Vagina (tissue), 2 donors: ENCODE measurements around the gene VTI1A. TPM values are rescaled to one million over a fixed set of nuclear protein-coding genes. Genes with fewer than 3 reads are reported as not detected.
"Not testable (repeated sequence)": the region's sequence is repeated elsewhere in the genome, so short reads cannot be mapped to it uniquely, and the experiment has no call there.

Source experiments
- DNase-seq, 2 donors: peaks; one replicate each; pipeline ENCODE4 v3.0.0-alpha.2; 2017; ENCODE audit errors: extremely low spot score in 2 of 2
- H3K27ac ChIP-seq: fragments of 200-600 bp; sonication (generic); one replicate; pipeline ENCODE4 v1.5.1; 2019
- H3K27me3 ChIP-seq: fragments of 200-600 bp; sonication (generic); one replicate; pipeline ENCODE4 v1.5.1; 2019
- H3K36me3 ChIP-seq, 2 donors: fragments of 200-600 bp; sonication (generic); one replicate each; pipeline ENCODE4 v1.5.1; 2017 to 2019
- H3K4me1 ChIP-seq: fragments of 200-600 bp; sonication (generic); one replicate; pipeline ENCODE4 v1.5.1; 2019
- H3K4me3 ChIP-seq, 2 donors: fragments of 200-600 bp; sonication (generic); 1 replicate in 1 of 2; 2 replicates in 1 of 2; pipeline ENCODE4 v1.5.1; 2016 to 2019
- H3K9me3 ChIP-seq: fragments of 200-600 bp; sonication (generic); one replicate; pipeline ENCODE4 v1.5.1; 2019
- POLR2A ChIP-seq, 2 donors: fragments of 450-650 bp; IDR thresholded peaks; one replicate each; pipeline ENCODE4 v1.6.1; 2017; ENCODE audit warnings: antibody characterized with exemption in 2 of 2, mild to moderate bottlenecking in 2 of 2, moderate library complexity in 2 of 2
- POLR2AphosphoS5 ChIP-seq, 2 donors: sonication (generic); formaldehyde crosslinking; IDR thresholded peaks; one replicate each; pipeline ENCODE4 v1.9.0; 2017; ENCODE audit warnings: antibody characterized with exemption in 2 of 2, mild to moderate bottlenecking in 2 of 2, low read depth in 1 of 2; ENCODE audit not compliant: insufficient read depth in 1 of 2
- intact Hi-C: fragments of 100-400 bp; cut with DNase I; formaldehyde crosslinking; loops from one replicate; pipeline ENCODE4 v1.15.1; 2023
- microRNA-seq: library from miRNA; unstranded; fragments of <30 nt; microRNA quantifications from one replicate; pipeline ENCODE4, GENCODE V29; 2017; ENCODE audit warnings: borderline number of aligned reads, borderline replicate concordance
- small RNA-seq: library from RNA; depleted of rRNA; stranded (forward); fragments of <200 nt; gene quantifications from one replicate; pipeline ENCODE3, GENCODE V24; 2016
- total RNA-seq: library from RNA; depleted of rRNA; stranded (reverse); fragments of >200 nt; gene quantifications from one replicate; pipeline ENCODE4 v1.2.3, GENCODE V29; 2016
- TF ChIP-seq, protein P1 (sequence below), 3 experiments: fragments of 450-650 bp in 2 of 3; fragments of 200-600 bp in 1 of 3; sonication (generic) in 1 of 3; IDR thresholded peaks; one replicate each; pipeline ENCODE4 v1.5.1; 2017 to 2019; ENCODE audit warnings: antibody characterized with exemption in 3 of 3, mild to moderate bottlenecking in 2 of 3, moderate library complexity in 2 of 3

Gene VTI1A
- total RNA-seq, 1 donor from 2014 or later: 49.1 TPM

DNA sequence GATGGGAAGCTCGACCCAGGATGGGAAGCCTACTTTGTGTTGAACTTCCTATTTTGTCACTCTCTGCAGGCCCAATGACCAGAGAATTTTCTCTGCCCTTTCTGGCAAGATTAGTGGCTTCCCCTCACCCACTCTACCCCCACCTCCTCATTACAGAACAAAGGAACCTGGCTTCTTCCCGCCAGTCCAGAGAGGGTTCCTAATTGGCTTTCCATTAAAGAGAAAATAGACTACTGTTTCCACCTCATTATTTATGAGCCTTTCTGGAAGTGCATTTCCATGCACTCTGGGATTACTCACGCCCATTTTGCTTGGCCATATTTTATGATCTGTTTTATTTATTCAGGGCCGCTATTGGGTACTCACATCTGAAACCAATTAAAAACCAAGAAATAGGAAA is 408.1 kb downstream of the VTI1A start:
- Histone ChIP-seq H3K4me1 (no peaks in the 10 kb centered on the region), H3K9me3 (no peaks in the 10 kb centered on the region), H3K36me3 (no peaks in the 10 kb centered on the region), H3K27ac (no peak overlapping the region), H3K4me3 (no peak overlapping the region), H3K27me3 (no peaks in the 10 kb centered on the region)
- DNase-seq: no peak
- intact Hi-C loops: no loop called here
- TF ChIP-seq, protein P1, sequence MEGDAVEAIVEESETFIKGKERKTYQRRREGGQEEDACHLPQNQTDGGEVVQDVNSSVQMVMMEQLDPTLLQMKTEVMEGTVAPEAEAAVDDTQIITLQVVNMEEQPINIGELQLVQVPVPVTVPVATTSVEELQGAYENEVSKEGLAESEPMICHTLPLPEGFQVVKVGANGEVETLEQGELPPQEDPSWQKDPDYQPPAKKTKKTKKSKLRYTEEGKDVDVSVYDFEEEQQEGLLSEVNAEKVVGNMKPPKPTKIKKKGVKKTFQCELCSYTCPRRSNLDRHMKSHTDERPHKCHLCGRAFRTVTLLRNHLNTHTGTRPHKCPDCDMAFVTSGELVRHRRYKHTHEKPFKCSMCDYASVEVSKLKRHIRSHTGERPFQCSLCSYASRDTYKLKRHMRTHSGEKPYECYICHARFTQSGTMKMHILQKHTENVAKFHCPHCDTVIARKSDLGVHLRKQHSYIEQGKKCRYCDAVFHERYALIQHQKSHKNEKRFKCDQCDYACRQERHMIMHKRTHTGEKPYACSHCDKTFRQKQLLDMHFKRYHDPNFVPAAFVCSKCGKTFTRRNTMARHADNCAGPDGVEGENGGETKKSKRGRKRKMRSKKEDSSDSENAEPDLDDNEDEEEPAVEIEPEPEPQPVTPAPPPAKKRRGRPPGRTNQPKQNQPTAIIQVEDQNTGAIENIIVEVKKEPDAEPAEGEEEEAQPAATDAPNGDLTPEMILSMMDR (IDR thresholded peaks at IDR 0.05): no peak
- TF ChIP-seq POLR2AphosphoS5 (IDR thresholded peaks at IDR 0.05; ENCODE audit: insufficient read depth in 1 of 2, low read depth in 1 of 2) (no peak), POLR2A (IDR thresholded peaks at IDR 0.05) (no peak)

DNA sequence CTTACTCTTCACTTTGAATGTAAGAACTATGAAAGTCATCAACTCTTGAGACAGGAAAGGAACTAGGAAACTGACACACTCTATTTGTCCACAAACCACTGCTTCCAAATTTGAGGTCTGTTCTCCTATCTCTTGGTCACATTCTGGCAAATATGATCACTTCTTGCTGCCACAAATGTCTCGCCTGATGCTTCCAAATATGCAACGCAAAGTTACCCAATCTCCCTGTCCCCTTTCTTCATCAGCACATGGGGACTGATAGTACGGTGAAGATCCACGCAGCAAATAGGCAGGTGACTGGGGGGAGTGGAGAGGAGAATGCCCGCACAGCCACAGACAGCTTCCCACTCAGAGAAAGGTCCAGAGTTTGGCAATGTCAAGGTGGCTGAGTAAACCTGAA is 410.5 kb downstream of the VTI1A start:
- TF ChIP-seq, protein P1 (IDR thresholded peaks at IDR 0.05): no peak
- TF ChIP-seq POLR2AphosphoS5 (IDR thresholded peaks at IDR 0.05; ENCODE audit: insufficient read depth in 1 of 2, low read depth in 1 of 2) (no peak), POLR2A (IDR thresholded peaks at IDR 0.05) (no peak)
- H3K27ac ChIP-seq: no peak overlapping the region
- H3K4me3 ChIP-seq: no peak overlapping the region
- DNase-seq: no peak
- no peaks in the 10 kb centered on the region for H3K27me3 ChIP-seq
- H3K9me3 ChIP-seq: no peaks in the 10 kb centered on the region
- intact Hi-C loops: no loop called here
- no peaks in the 10 kb centered on the region for H3K36me3 ChIP-seq
- no peaks in the 10 kb centered on the region for H3K4me1 ChIP-seq

DNA sequence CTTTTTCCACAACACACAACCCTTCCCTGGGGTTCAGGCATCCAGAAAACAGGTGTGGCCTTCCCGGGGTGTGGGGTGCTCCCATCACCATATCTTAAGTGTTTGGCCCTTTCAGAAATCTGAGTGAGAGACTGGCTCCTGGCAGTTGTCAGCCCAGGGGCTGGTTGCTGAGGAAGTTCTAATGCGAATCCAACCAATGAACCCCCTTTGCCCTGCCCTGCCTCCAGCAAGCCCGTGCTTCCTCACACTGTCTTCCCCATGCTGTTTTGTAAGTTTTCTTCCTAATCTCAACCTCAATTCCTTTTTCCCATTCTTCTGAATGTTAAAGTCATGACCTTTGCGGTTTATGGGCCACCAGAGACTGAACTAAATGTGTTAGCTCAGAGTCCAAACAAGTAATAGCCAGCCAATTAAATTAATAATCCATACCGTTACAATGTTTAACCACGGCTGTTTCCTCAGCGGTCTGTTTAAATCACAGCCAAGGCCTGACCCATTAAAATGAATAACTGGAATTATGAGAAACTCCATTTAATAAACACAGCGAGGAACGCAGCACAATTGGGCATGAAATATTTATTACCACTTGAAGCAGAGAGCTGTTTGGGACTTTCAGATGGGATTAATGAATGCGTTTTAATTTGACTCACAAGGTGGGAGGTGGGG is 412.1 kb downstream of the VTI1A start:
- Histone ChIP-seq H3K27me3 (no peaks in the 10 kb centered on the region), H3K27ac (no peak overlapping the region), H3K36me3 (no peaks in the 10 kb centered on the region), H3K9me3 (no peaks in the 10 kb centered on the region), H3K4me1 (no peaks in the 10 kb centered on the region), H3K4me3 (no peak overlapping the region)
- TF ChIP-seq POLR2AphosphoS5 (IDR thresholded peaks at IDR 0.05; ENCODE audit: insufficient read depth in 1 of 2, low read depth in 1 of 2) (no peak), POLR2A (IDR thresholded peaks at IDR 0.05) (no peak)
- TF ChIP-seq, protein P1 (IDR thresholded peaks at IDR 0.05): no peak
- no peak for DNase-seq
- intact Hi-C loops: no loop called here

DNA sequence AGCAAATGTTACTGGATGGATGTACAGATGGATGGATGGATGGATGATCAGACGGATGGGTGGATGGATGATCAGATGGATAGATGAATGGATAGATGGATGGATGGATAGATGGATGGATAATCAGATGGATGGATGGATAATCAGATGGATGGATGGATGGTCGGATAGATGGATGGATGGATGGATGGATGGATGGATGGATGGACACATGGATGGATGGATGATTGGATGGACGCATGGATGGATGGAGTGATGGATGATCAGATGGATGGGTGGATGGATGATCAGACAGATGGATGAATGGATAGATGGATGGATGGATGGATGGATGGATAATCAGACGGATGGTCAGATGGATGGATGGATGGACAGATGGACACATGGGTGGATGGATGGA is 412.8 kb downstream of the VTI1A start:
- H3K9me3 ChIP-seq: no peaks in the 10 kb centered on the region
- H3K36me3 ChIP-seq: no peaks in the 10 kb centered on the region
- TF ChIP-seq POLR2AphosphoS5 (IDR thresholded peaks at IDR 0.05; ENCODE audit: insufficient read depth in 1 of 2, low read depth in 1 of 2) (no peak), POLR2A (IDR thresholded peaks at IDR 0.05) (no peak)
- TF ChIP-seq, protein P1 (IDR thresholded peaks at IDR 0.05): no peak
- H3K4me3 ChIP-seq: no peak overlapping the region
- intact Hi-C loops: no loop called here
- no peak overlapping the region for H3K27ac ChIP-seq
- H3K27me3 ChIP-seq: no peaks in the 10 kb centered on the region
- no peaks in the 10 kb centered on the region for H3K4me1 ChIP-seq
- no peak for DNase-seq

DNA sequence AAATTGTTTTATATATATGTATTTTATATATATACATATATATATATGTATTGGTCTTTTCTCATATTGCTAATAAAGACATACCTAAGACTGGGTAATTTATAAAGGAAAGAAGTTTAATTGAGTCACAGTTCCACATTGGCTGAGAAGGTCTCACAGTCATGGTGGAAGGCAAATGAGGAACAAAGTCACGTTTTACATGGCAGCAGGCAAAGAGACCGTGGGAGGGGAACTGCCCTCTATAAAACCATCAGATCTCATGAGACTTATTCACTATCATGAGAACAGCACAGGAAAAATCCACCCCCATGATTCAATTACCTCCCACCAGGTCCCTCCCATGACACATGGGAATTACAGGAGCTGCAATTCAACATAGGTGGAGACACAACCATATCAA is 416.4 kb downstream of the VTI1A start:
- H3K27ac ChIP-seq, H3K9me3 ChIP-seq, H3K4me1 ChIP-seq, H3K36me3 ChIP-seq, DNase-seq, intact Hi-C loops, H3K4me3 ChIP-seq, H3K27me3 ChIP-seq: not testable (repeated sequence)

Small RNA genes within 50 kb of the gene (microRNA-seq; reads per million reads assigned to microRNA genes)
- gene MIR4295: not detected

Small RNA genes within 50 kb of the gene (small RNA-seq; reads per million reads assigned to genes)
- gene AC022018.1 (not detected), gene MIR4295 (not detected)

Other genes starting within 250 kb of the VTI1A start
- not detected for gene TECTB, start 163.8 kb upstream of the VTI1A start, total RNA-seq
- 8.3 TPM for gene ACSL5, start 73.1 kb upstream of the VTI1A start, total RNA-seq
- gene ZDHHC6, start 301 bp upstream of the VTI1A start, total RNA-seq: 18.7 TPM